Measurements from ENCODE around the gene WFS1.

- TF ChIP-seq EZH2 (IDR thresholded peaks at IDR 0.05; ENCODE audit: borderline replicate concordance, low read length) (no peak), CTCF (conservative IDR thresholded peaks at IDR 0.05 in 1 of 2, IDR thresholded peaks at IDR 0.05 in 1 of 2; ENCODE audit: extremely low read depth in 1 of 2, insufficient read depth in 1 of 2, low read depth in 1 of 2, low read length in 2 of 2) (no peak)
These were observed 53.3 kb downstream of the WFS1 start for GRCh38 chr4:6322761-6323566.

Measured in mammary epithelial cell (primary cell).